K562 (cell line): ENCODE results near the gene ABCD3.

Experiments used
- CTCF ChIP-seq, 3 experiments: IDR thresholded peaks in 2 of 3; conservative IDR thresholded peaks in 1 of 3; 2 replicates each; pipeline ENCODE4 v1.5.1; 2011 to 2012; ENCODE audit warnings: low read length in 3 of 3, mild to moderate bottlenecking in 3 of 3, control low read depth in 2 of 3, improper control_type of control experiment in 1 of 3, inconsistent platforms in 1 of 3, low read depth in 1 of 3, mixed read lengths in 1 of 3, moderate library complexity in 1 of 3; ENCODE audit not compliant: insufficient read depth in 2 of 3
- ELK1 ChIP-seq: sonication (generic); formaldehyde crosslinking; IDR thresholded peaks from 2 replicates; pipeline ENCODE4 v1.8.1; 2022; ENCODE audit warnings: missing genetic modification reagents
- EP300 ChIP-seq: IDR thresholded peaks from 2 replicates; pipeline ENCODE4 v1.6.1; 2012; ENCODE audit warnings: low read length, improper control_type of control experiment
- FOSL1 ChIP-seq: fragments of 200-800 bp; sonication (Bioruptor generic); conservative IDR thresholded peaks from 2 replicates; pipeline ENCODE4 v1.6.1; 2016; ENCODE audit warnings: missing genetic modification characterization, missing compliant biosample characterization
- GABPA ChIP-seq: fragments of 200-800 bp; sonication (Bioruptor generic); conservative IDR thresholded peaks from 2 replicates; pipeline ENCODE4 v1.6.1; 2016; ENCODE audit warnings: low read depth, missing genetic modification characterization, missing compliant biosample characterization
- JUND ChIP-seq, 2 experiments: IDR thresholded peaks; 2 replicates in 1 of 2; 3 replicates in 1 of 2; pipeline ENCODE4 v1.6.1; 2011; ENCODE audit warnings: borderline replicate concordance in 2 of 2, low read depth in 2 of 2, low read length in 2 of 2, improper control_type of control experiment in 1 of 2, missing biosample characterization in 1 of 2, missing genetic modification characterization in 1 of 2, missing genetic modification reagents in 1 of 2
- MYNN ChIP-seq, 2 experiments: sonication (generic); formaldehyde crosslinking in 1 of 2; IDR thresholded peaks; 2 replicates each; pipeline versions ENCODE4 v1.5.0 to v1.6.1; 2016 to 2020; ENCODE audit warnings: antibody characterized with exemption in 1 of 2, missing genetic modification reagents in 1 of 2
- POLR2AphosphoS5 ChIP-seq: IDR thresholded peaks from 2 replicates; pipeline ENCODE4 v1.6.1; 2011; ENCODE audit warnings: mild to moderate bottlenecking, low read depth, low read length, moderate library complexity; ENCODE audit not compliant: control insufficient read depth, insufficient read depth
- SIRT6 ChIP-seq: IDR thresholded peaks from one replicate; pipeline ENCODE4 v1.6.1; 2012; ENCODE audit warnings: low read depth, mild to moderate bottlenecking, control low read depth, inconsistent platforms, low read length, moderate library complexity
- SP1 ChIP-seq: sonication (generic); formaldehyde crosslinking; IDR thresholded peaks from 2 replicates; pipeline ENCODE4 v1.8.1; 2022; ENCODE audit warnings: mild to moderate bottlenecking, missing genetic modification reagents
- ZNF121 ChIP-seq: sonication (generic); formaldehyde crosslinking; conservative IDR thresholded peaks from 2 replicates; pipeline ENCODE4 v1.8.0; 2022; ENCODE audit warnings: missing genetic modification reagents

GRCh38 chr1:94389298-94389697, 28.9 kb upstream of the ABCD3 start:
- TF ChIP-seq CTCF (IDR thresholded peaks at IDR 0.05 in 2 of 3, conservative IDR thresholded peaks at IDR 0.05 in 1 of 3; ENCODE audit: insufficient read depth in 2 of 3, low read depth in 1 of 3, low read length in 3 of 3) (no peak), ZNF121 (CRISPR knock-in tag) (no peak), GABPA (no peak), SIRT6 (no peak), FOSL1 (tag) (no peak), EP300 (no peak), POLR2AphosphoS5 (no peak), SP1 (no peak), ELK1 (no peak), JUND (IDR thresholded peaks at IDR 0.05; ENCODE audit: borderline replicate concordance, low read depth, low read length) (no peak), JUND (tag; IDR thresholded peaks at IDR 0.05; ENCODE audit: borderline replicate concordance, low read depth, low read length) (no peak), MYNN (IDR thresholded peaks at IDR 0.05) (no peak), MYNN (CRISPR knock-in tag; IDR thresholded peaks at IDR 0.05) (no peak)
